Skin epidermis (tissue), 12 donors: Measurements from ENCODE around the gene ARHGEF9.

Source experiments
- H3K27ac ChIP-seq, 21 experiments: fragments of 200-600 bp; sonication (generic) in 11 of 21; one replicate each; pipeline ENCODE4 v1.5.0; 2020; ENCODE audit warnings: mild to moderate bottlenecking in 3 of 21, inconsistent platforms in 2 of 21, moderate library complexity in 2 of 21
- H3K4me3 ChIP-seq, 7 experiments: fragments of 200-600 bp; sonication (generic) in 2 of 7; one replicate each; pipeline ENCODE4 v1.5.0; 2020; ENCODE audit warnings: inconsistent platforms in 2 of 7, mild to moderate bottlenecking in 2 of 7, moderate library complexity in 1 of 7

ARHGEF9 gene

GRCh38 chrX:63750811-63751210 lies 34.2 kb downstream of the ARHGEF9 start:
- Histone ChIP-seq H3K4me3 (no peak overlapping the region), H3K27ac (no peak overlapping the region)

GRCh38 chrX:63747331-63747730 lies 37.7 kb downstream of the ARHGEF9 start:
- H3K27ac ChIP-seq = peak overlapping the region in 1 of 21 experiments; percentile 10
- no peak overlapping the region for H3K4me3 ChIP-seq

- peak overlapping the region in 1 of 21 experiments; percentile 10 for H3K27ac ChIP-seq
Measured at GRCh38 chrX:63746715-63747114, 38.3 kb downstream of the ARHGEF9 start.

GRCh38 chrX:63746278-63746677 lies 38.7 kb downstream of the ARHGEF9 start:
- H3K27ac ChIP-seq = peak overlapping the region in 2 of 21 experiments; percentile 9 to 30
- no peak overlapping the region for H3K4me3 ChIP-seq

More at GRCh38 chrX:63746715-63747114, 38.3 kb downstream of the ARHGEF9 start:
- no peak overlapping the region for H3K4me3 ChIP-seq

GRCh38 chrX:63744850-63745394 lies 40.1 kb downstream of the ARHGEF9 start:
- H3K4me3 ChIP-seq = no peak overlapping the region
- H3K27ac ChIP-seq = peak overlapping the region in 2 of 21 experiments; percentile 5 to 37

GRCh38 chrX:63743596-63743995 lies 41.4 kb downstream of the ARHGEF9 start:
- Histone ChIP-seq H3K27ac (no peak overlapping the region), H3K4me3 (no peak overlapping the region)

GRCh38 chrX:63740382-63740781 lies 44.6 kb downstream of the ARHGEF9 start:
- no peak overlapping the region for H3K4me3 ChIP-seq
- H3K27ac ChIP-seq = no peak overlapping the region

GRCh38 chrX:63739885-63740284 lies 45.1 kb downstream of the ARHGEF9 start:
- no peak overlapping the region for H3K27ac ChIP-seq
- H3K4me3 ChIP-seq = no peak overlapping the region

- no peak overlapping the region for H3K4me3 ChIP-seq
- H3K27ac ChIP-seq = no peak overlapping the region
Measured at GRCh38 chrX:63738696-63739095, 46.3 kb downstream of the ARHGEF9 start.

GRCh38 chrX:63737131-63737921 lies 47.7 kb downstream of the ARHGEF9 start:
- Histone ChIP-seq H3K4me3 (no peak overlapping the region), H3K27ac (no peak overlapping the region)

GRCh38 chrX:63735882-63736281 lies 49.1 kb downstream of the ARHGEF9 start:
- no peak overlapping the region for H3K27ac ChIP-seq
- no peak overlapping the region for H3K4me3 ChIP-seq

- no peak overlapping the region for H3K4me3 ChIP-seq
- no peak overlapping the region for H3K27ac ChIP-seq
Measured at GRCh38 chrX:63720293-63720692, 64.7 kb downstream of the ARHGEF9 start.

GRCh38 chrX:63719633-63720032 lies 65.4 kb downstream of the ARHGEF9 start:
- no peak overlapping the region for H3K4me3 ChIP-seq
- no peak overlapping the region for H3K27ac ChIP-seq

- H3K27ac ChIP-seq = no peak overlapping the region
- H3K4me3 ChIP-seq = no peak overlapping the region
Measured at GRCh38 chrX:63718010-63718694, 66.9 kb downstream of the ARHGEF9 start.

- no peak overlapping the region for H3K27ac ChIP-seq
- no peak overlapping the region for H3K4me3 ChIP-seq
Measured at GRCh38 chrX:63713526-63713925, 71.5 kb downstream of the ARHGEF9 start.

GRCh38 chrX:63708801-63709200 lies 76.2 kb downstream of the ARHGEF9 start:
- Histone ChIP-seq H3K4me3 (no peak overlapping the region), H3K27ac (no peak overlapping the region)

GRCh38 chrX:63702556-63702955 lies 82.5 kb downstream of the ARHGEF9 start:
- Histone ChIP-seq H3K27ac (no peak overlapping the region), H3K4me3 (no peak overlapping the region)

- H3K27ac ChIP-seq = no peak overlapping the region
- H3K4me3 ChIP-seq = no peak overlapping the region
Measured at GRCh38 chrX:63686878-63687714, 97.9 kb downstream of the ARHGEF9 start.

- Histone ChIP-seq H3K27ac (no peak overlapping the region), H3K4me3 (no peak overlapping the region)
Measured at GRCh38 chrX:63680423-63680822, 104.6 kb downstream of the ARHGEF9 start.

- no peak overlapping the region for H3K4me3 ChIP-seq
- no peak overlapping the region for H3K27ac ChIP-seq
Measured at GRCh38 chrX:63679432-63679831, 105.6 kb downstream of the ARHGEF9 start.
